H1 (cell line): Measurements from ENCODE around the gene COL20A1. TPM values are rescaled to one million over a fixed set of nuclear protein-coding genes. Genes with fewer than 3 reads are reported as not detected.

Experiments
- CTCF ChIA-PET: fragments of 300-600 bp; sonication (Branson Sonifier 250); formaldehyde crosslinking; loops from one replicate; lab custom pipeline; 2021; ENCODE audit not compliant: partially characterized antibody; lab: Charles Lee
- POLR2A ChIA-PET: fragments of 300-600 bp; sonication (Branson Sonifier 250); formaldehyde crosslinking; loops from one replicate; lab custom pipeline; 2021; ENCODE audit warnings: inconsistent platforms; ENCODE audit not compliant: partially characterized antibody; lab: Charles Lee
- DNase-seq, 2 experiments: peaks; one replicate each; pipeline versions ENCODE4 v3.0.0 to v3.0.0-alpha.2; 2010 to 2022; ENCODE audit warnings: low spot score in 2 of 2, low read depth in 1 of 2, mixed read lengths in 1 of 2
- FAIRE-seq: peaks from 2 replicates; lab custom pipeline; 2011; peaks lifted over from hg19 to GRCh38; lab: Jason Lieb, UNC
- H2AFZ ChIP-seq: 2 replicates; pipeline ENCODE4 v1.8.1; 2012; ENCODE audit warnings: low read length, inconsistent platforms
- H2AK5ac ChIP-seq: 2 replicates; pipeline ENCODE4 v1.6.1; 2013; ENCODE audit warnings: low read depth, low read length
- H2BK120ac ChIP-seq: replicated peaks from 2 replicates; pipeline ENCODE3; 2013; ENCODE audit warnings: low read depth, low read length, inconsistent platforms
- H2BK12ac ChIP-seq: 2 replicates; pipeline ENCODE4 v1.6.1; 2013; ENCODE audit warnings: low read depth, low read length
- H2BK15ac ChIP-seq: 2 replicates; pipeline ENCODE4 v1.6.1; 2013; ENCODE audit warnings: low read length
- H2BK20ac ChIP-seq: 2 replicates; pipeline ENCODE4 v1.6.1; 2013; ENCODE audit warnings: low read length
- H2BK5ac ChIP-seq: 2 replicates; pipeline ENCODE4 v1.6.1; 2013; ENCODE audit warnings: low read depth, low read length
- H3K14ac ChIP-seq: 2 replicates; pipeline ENCODE4 v1.6.1; 2013; ENCODE audit warnings: inconsistent platforms; ENCODE audit not compliant: insufficient read length
- H3K18ac ChIP-seq: 2 replicates; pipeline ENCODE4 v1.6.1; 2013; ENCODE audit warnings: low read length; ENCODE audit errors: extremely low read depth
- H3K23ac ChIP-seq: 2 replicates; pipeline ENCODE4 v1.6.1; 2013; ENCODE audit warnings: inconsistent platforms; ENCODE audit not compliant: insufficient read length
- H3K23me2 ChIP-seq: 2 replicates; pipeline ENCODE4 v1.6.1; 2013; ENCODE audit warnings: low read depth, low read length
- H3K27ac ChIP-seq: 2 replicates; pipeline ENCODE4 v1.6.1; 2011; ENCODE audit warnings: low read depth, low read length, inconsistent platforms
- H3K27me3 ChIP-seq, 4 experiments: replicated peaks in 1 of 4; 1 replicate in 1 of 4; 2 replicates in 3 of 4; pipeline versions ENCODE4 v1.6.1 to v1.8.1; 2011 to 2013; ENCODE audit warnings: low read length in 3 of 4, mild to moderate bottlenecking in 3 of 4, inconsistent platforms in 2 of 4, mixed read lengths in 2 of 4, moderate library complexity in 1 of 4; ENCODE audit not compliant: control insufficient read depth in 3 of 4, insufficient read depth in 3 of 4; ENCODE audit errors: extremely low read depth in 1 of 4
- H3K36me3 ChIP-seq, 4 experiments: 2 replicates each; pipeline versions ENCODE4 v1.6.1 to v1.8.1; 2011 to 2013; ENCODE audit warnings: mild to moderate bottlenecking in 4 of 4, low read length in 3 of 4, moderate library complexity in 2 of 4, control low read depth in 1 of 4, inconsistent platforms in 1 of 4; ENCODE audit not compliant: insufficient read depth in 4 of 4, control insufficient read depth in 2 of 4
- H3K4ac ChIP-seq: replicated peaks from 2 replicates; pipeline ENCODE3; 2013; ENCODE audit warnings: low read length, low read depth, mixed read lengths, inconsistent platforms; ENCODE audit not compliant: insufficient read length
- H3K4me1 ChIP-seq, 4 experiments: replicated peaks in 1 of 4; 1 replicate in 1 of 4; 2 replicates in 3 of 4; pipeline versions ENCODE4 v1.6.1 to v1.8.1; 2011 to 2013; ENCODE audit warnings: low read length in 3 of 4, inconsistent platforms in 2 of 4, mixed read lengths in 1 of 4; ENCODE audit not compliant: insufficient read depth in 4 of 4, control insufficient read depth in 3 of 4
- H3K4me2 ChIP-seq, 2 experiments: 2 replicates each; pipeline versions ENCODE4 v1.6.1 to v1.8.1; 2011 to 2013; ENCODE audit warnings: low read depth in 2 of 2, low read length in 2 of 2, control low read depth in 1 of 2, inconsistent platforms in 1 of 2, mild to moderate bottlenecking in 1 of 2; ENCODE audit not compliant: insufficient read depth in 1 of 2
- H3K4me3 ChIP-seq, 4 experiments: fragments of 200-600, 300-600 bp in 1 of 4; sonication (generic), shearing (Covaris generic), sonication (Bioruptor Twin) in 1 of 4; 2 replicates each; pipeline versions ENCODE4 v1.5.1 to v1.8.1; 2011 to 2016; ENCODE audit warnings: low read length in 4 of 4, low read depth in 3 of 4, control low read depth in 2 of 4, inconsistent platforms in 2 of 4, mild to moderate bottlenecking in 2 of 4, mixed read lengths in 1 of 4, moderate library complexity in 1 of 4; ENCODE audit not compliant: insufficient read depth in 2 of 4; ENCODE audit errors: extremely low read depth in 1 of 4
- H3K56ac ChIP-seq: replicated peaks from 2 replicates; pipeline ENCODE3; 2013; ENCODE audit warnings: low read depth, mild to moderate bottlenecking, mixed read lengths, low read length, inconsistent platforms; ENCODE audit not compliant: insufficient read length
- H3K79me1 ChIP-seq: 2 replicates; pipeline ENCODE4 v1.6.1; 2013; ENCODE audit warnings: low read depth, low read length, control low read depth
- H3K79me2 ChIP-seq, 2 experiments: 2 replicates each; pipeline versions ENCODE4 v1.6.1 to v1.8.1; 2012 to 2013; ENCODE audit warnings: low read length in 2 of 2, mild to moderate bottlenecking in 2 of 2, inconsistent platforms in 1 of 2; ENCODE audit not compliant: insufficient read depth in 2 of 2, control insufficient read depth in 1 of 2
- H3K9ac ChIP-seq, 4 experiments: replicated peaks in 1 of 4; 1 replicate in 1 of 4; 2 replicates in 3 of 4; pipeline versions ENCODE4 v1.6.1 to v1.8.1; 2011 to 2013; ENCODE audit warnings: low read depth in 3 of 4, low read length in 3 of 4, control low read depth in 2 of 4, mild to moderate bottlenecking in 2 of 4, moderate library complexity in 2 of 4, inconsistent platforms in 1 of 4; ENCODE audit errors: extremely low read depth in 1 of 4
- H3K9me3 ChIP-seq, 2 experiments: 2 replicates each; pipeline versions ENCODE4 v1.6.1 to v1.8.1; 2012 to 2013; ENCODE audit warnings: mild to moderate bottlenecking in 2 of 2, moderate library complexity in 2 of 2, control low read depth in 1 of 2, inconsistent platforms in 1 of 2, low read depth in 1 of 2, low read length in 1 of 2, mixed read lengths in 1 of 2; ENCODE audit not compliant: insufficient read depth in 2 of 2
- H4K20me1 ChIP-seq, 2 experiments: replicated peaks in 1 of 2; 2 replicates each; pipeline versions ENCODE3 to v1.8.1; 2011 to 2013; ENCODE audit warnings: inconsistent platforms in 2 of 2, low read length in 2 of 2, mild to moderate bottlenecking in 1 of 2; ENCODE audit not compliant: insufficient read depth in 2 of 2, control insufficient read depth in 1 of 2
- H4K5ac ChIP-seq: 2 replicates; pipeline ENCODE4 v1.6.1; 2013; ENCODE audit warnings: low read length, low read depth, mixed read lengths, inconsistent platforms; ENCODE audit not compliant: insufficient read length
- H4K8ac ChIP-seq: 2 replicates; pipeline ENCODE4 v1.8.0; 2013; ENCODE audit warnings: mild to moderate bottlenecking, moderate library complexity, low read length, inconsistent platforms; ENCODE audit not compliant: insufficient read depth; ENCODE audit errors: extremely low read depth
- H4K91ac ChIP-seq: replicated peaks from 2 replicates; pipeline ENCODE3; 2013; ENCODE audit warnings: low read length, mixed read lengths, inconsistent platforms; ENCODE audit not compliant: insufficient read length
- TAF7 ChIP-seq: optimal IDR thresholded peaks from 2 replicates; pipeline ENCODE3; 2011; ENCODE audit warnings: low read depth, mild to moderate bottlenecking, inconsistent platforms, low read length, moderate library complexity, borderline replicate concordance
- TEAD4 ChIP-seq: IDR thresholded peaks from 2 replicates; pipeline ENCODE4 v1.6.1; 2012; ENCODE audit warnings: low read depth, low read length, inconsistent platforms, mixed read lengths
- WGBS, 2 experiments: shearing (Covaris generic) in 1 of 2; methylation state at CpG; one replicate each; pipeline versions ENCODE4 v1.1.6 to v1.1.7; 2013 to 2015; ENCODE audit warnings: low lambda C conversion rate in 2 of 2, mixed read lengths in 2 of 2, inconsistent platforms in 1 of 2, low coverage in 1 of 2, missing lambda C conversion rate in 1 of 2; ENCODE audit not compliant: insufficient replicate concordance in 2 of 2, insufficient coverage in 1 of 2, insufficient read length in 1 of 2; ENCODE audit errors: extremely low coverage in 1 of 2, missing lambda C conversion rate in 1 of 2; 5-methylcytosine and 5-hydroxymethylcytosine counted together
- polyA plus RNA-seq, 7 experiments: library from polyadenylated mRNA; depleted of rRNA in 3 of 7; stranded (reverse) in 5 of 7; unstranded in 2 of 7; fragments of >200 nt in 5 of 7; fragments of 200-250 nt in 2 of 7; gene quantifications; 1 replicate in 5 of 7; 2 replicates in 1 of 7; 4 replicates in 1 of 7; pipeline versions ENCODE4 v1.2.1 to v1.2.3, GENCODE V29; 2011 to 2013; ENCODE audit warnings: missing spikeins in 2 of 7, mixed read lengths in 2 of 7
- total RNA-seq: library from RNA; stranded (reverse); fragmentation: NEBNext Ultra II Directional; extraction: Animal tissue kit (Norgen Biotek cat#: 25700); gene quantifications from 2 replicates; pipeline ENCODE4 v1.2.1, GENCODE V29; 2021

Gene COL20A1
- total and polyA plus RNA-seq, 2 of the 8 experiments (the other 6 are each of a cell fraction or from before 2014, with no cell fraction given): 0.19 to 0.21 TPM

DNA sequence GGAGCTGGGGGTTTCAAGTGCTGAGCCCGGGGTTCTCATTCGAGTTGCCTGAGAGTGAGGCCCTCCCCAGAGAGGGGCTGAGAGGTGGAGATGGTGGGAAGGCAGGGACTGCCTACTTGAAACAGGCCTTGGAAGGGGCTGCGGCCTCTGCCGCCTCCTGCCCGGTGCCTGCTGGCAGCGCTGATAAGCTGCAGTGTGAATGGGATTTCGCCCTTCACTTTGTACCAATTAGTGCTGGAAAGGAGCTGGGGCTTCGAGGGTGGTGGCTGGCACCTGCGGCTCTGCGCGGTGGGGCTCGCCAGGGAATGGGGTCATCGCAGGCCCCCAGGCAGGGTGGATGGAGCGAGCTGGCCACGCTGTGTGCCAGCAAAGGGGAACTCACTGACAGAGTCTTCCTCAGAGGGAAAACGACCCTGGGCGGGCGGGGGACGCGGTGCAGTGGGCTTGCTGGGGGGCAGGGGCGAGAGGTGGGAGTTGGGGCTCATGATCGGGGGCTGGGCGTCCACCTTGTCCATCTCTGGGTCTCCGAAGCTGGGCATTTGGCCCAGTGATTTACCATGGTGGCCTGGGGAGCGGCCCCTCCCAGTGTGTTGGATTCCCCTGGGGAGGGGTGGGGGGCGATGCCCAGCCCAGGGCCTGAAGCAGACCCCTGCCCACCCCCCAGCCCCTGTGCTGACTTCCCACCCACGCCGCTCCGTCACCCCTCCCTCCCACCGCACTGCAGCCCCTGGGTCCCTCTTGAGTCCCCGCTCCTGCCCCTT, 22.9 kb downstream of the COL20A1 start:
- 88% methylated on average over 16 of the region's 31 CpGs; no CpG with 5 or more reads in 1 of the 2 experiments for WGBS, 2 experiments
- FAIRE-seq (no peak), DNase-seq (no peak)
- TF ChIP-seq TEAD4 (no peak), TAF7 (no peak)
- Histone ChIP-seq H3K14ac (no peak overlapping the region), H2BK5ac (no peak overlapping the region), H4K20me1 (no peaks in the 10 kb centered on the region), H3K4me2 (no peak overlapping the region), H3K36me3 (no peaks in the 10 kb centered on the region), H3K9me3 (no peaks in the 10 kb centered on the region), H4K8ac (peak overlapping the region; percentile 35), H4K5ac (no peak overlapping the region), H3K18ac (no peak overlapping the region), H2BK120ac (no peak overlapping the region), H2AFZ (no peak overlapping the region), H3K79me1 (no peaks in the 10 kb centered on the region), H3K79me2 (no peaks in the 10 kb centered on the region), H3K56ac (no peak overlapping the region), H4K91ac (no peak overlapping the region), H3K4me3 (no peak overlapping the region), H3K4me1 (no peaks in the 10 kb centered on the region), H3K4ac (no peak overlapping the region), H2AK5ac (no peak overlapping the region), H3K27me3 (no peaks in the 10 kb centered on the region), H2BK12ac (no peak overlapping the region), H3K23me2 (no peaks in the 10 kb centered on the region), H3K23ac (no peak overlapping the region), H2BK15ac (no peak overlapping the region), H2BK20ac (no peak overlapping the region), H3K9ac (no peak overlapping the region), H3K27ac (no peak overlapping the region)
- CTCF ChIA-PET: interaction anchor here (1.2 to 6.6 kb wide), 3 partner anchors 7 to 66 kb away, joined by 3 to 45 read pairs (median 30); no protein-coding TSS in a partner anchor
- POLR2A ChIA-PET: interaction anchor here (1.1 kb wide), 1 partner anchor 63 kb away, joined by 4 read pairs; no protein-coding TSS in a partner anchor
